ENCODE results near the gene ZSWIM6. TPM values are rescaled to one million over a fixed set of nuclear protein-coding genes. Genes with fewer than 3 reads are reported as not detected.

The ZSWIM6 gene
- total and polyA plus RNA-seq, 2 donors: 3.7 to 9.0 TPM

DNA sequence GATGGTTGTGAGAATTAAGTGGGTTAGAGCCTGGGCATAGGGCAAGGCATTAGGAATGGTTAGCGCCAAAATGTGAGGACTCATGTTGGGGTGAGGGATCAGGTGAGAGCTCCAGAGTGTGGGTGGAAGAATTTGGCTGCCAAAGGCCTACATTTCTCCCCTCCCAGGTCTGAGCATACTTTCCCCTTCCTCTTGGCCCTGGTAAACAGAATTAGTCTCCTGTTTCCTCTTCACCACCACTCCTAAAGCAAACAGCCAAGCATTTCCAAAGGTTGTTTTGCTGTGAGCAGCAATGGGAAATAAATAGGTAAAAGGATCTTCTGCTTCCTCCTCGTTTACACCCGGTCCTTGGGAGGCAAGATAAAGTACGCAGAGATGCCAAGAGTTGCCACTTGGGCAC lies 132.5 kb downstream of the ZSWIM6 start:
- Histone ChIP-seq H3K36me3 (ENCODE audit: control insufficient read depth in 2 of 2, insufficient read depth in 2 of 2, low read length in 1 of 2) (no peaks in the 10 kb centered on the region), H3K27ac (ENCODE audit: low read depth in 1 of 2, low read length in 1 of 2) (no peak overlapping the region), H3K4me3 (ENCODE audit: low read length in 2 of 2) (no peak overlapping the region), H3K27me3 (ENCODE audit: control insufficient read depth in 2 of 2, insufficient read depth in 1 of 2, low read length in 1 of 2) (no peaks in the 10 kb centered on the region), H3K9me3 (ENCODE audit: control insufficient read depth in 2 of 2, insufficient read depth in 1 of 2, low read length in 1 of 2) (no peaks in the 10 kb centered on the region), H3K4me1 (ENCODE audit: control insufficient read depth in 2 of 2, insufficient read depth in 2 of 2, low read length in 2 of 2) (no peaks in the 10 kb centered on the region)
- DNase-seq (ENCODE audit: low read depth in 6 of 9, low spot score in 9 of 9): no peak
- WGBS: 90% methylated on average over 4 of the region's 4 CpGs

GRCh38 chr5:61465066-61465465 lies 133.0 kb downstream of the ZSWIM6 start:
- Histone ChIP-seq H3K36me3 (ENCODE audit: control insufficient read depth in 2 of 2, insufficient read depth in 2 of 2, low read length in 1 of 2) (no peaks in the 10 kb centered on the region), H3K27me3 (ENCODE audit: control insufficient read depth in 2 of 2, insufficient read depth in 1 of 2, low read length in 1 of 2) (no peaks in the 10 kb centered on the region), H3K27ac (ENCODE audit: low read depth in 1 of 2, low read length in 1 of 2) (no peak overlapping the region), H3K4me3 (ENCODE audit: low read length in 2 of 2) (no peak overlapping the region), H3K9me3 (ENCODE audit: control insufficient read depth in 2 of 2, insufficient read depth in 1 of 2, low read length in 1 of 2) (no peaks in the 10 kb centered on the region), H3K4me1 (ENCODE audit: control insufficient read depth in 2 of 2, insufficient read depth in 2 of 2, low read length in 2 of 2) (no peaks in the 10 kb centered on the region)
- WGBS: 100% methylated on average over 1 of the region's 1 CpG
- DNase-seq (ENCODE audit: low read depth in 6 of 9, low spot score in 9 of 9): no peak

GRCh38 chr5:61465496-61465895 lies 133.4 kb downstream of the ZSWIM6 start:
- WGBS: 100% methylated on average over 1 of the region's 1 CpG
- Histone ChIP-seq H3K27ac (ENCODE audit: low read depth in 1 of 2, low read length in 1 of 2) (no peak overlapping the region), H3K27me3 (ENCODE audit: control insufficient read depth in 2 of 2, insufficient read depth in 1 of 2, low read length in 1 of 2) (no peaks in the 10 kb centered on the region), H3K9me3 (ENCODE audit: control insufficient read depth in 2 of 2, insufficient read depth in 1 of 2, low read length in 1 of 2) (no peaks in the 10 kb centered on the region), H3K36me3 (ENCODE audit: control insufficient read depth in 2 of 2, insufficient read depth in 2 of 2, low read length in 1 of 2) (no peaks in the 10 kb centered on the region), H3K4me1 (ENCODE audit: control insufficient read depth in 2 of 2, insufficient read depth in 2 of 2, low read length in 2 of 2) (no peaks in the 10 kb centered on the region), H3K4me3 (ENCODE audit: low read length in 2 of 2) (no peak overlapping the region)
- DNase-seq (ENCODE audit: low read depth in 6 of 9, low spot score in 9 of 9): no peak

GRCh38 chr5:61466017-61466416 lies 134.0 kb downstream of the ZSWIM6 start:
- H3K27me3 ChIP-seq (ENCODE audit: control insufficient read depth in 2 of 2, insufficient read depth in 1 of 2, low read length in 1 of 2): no peaks in the 10 kb centered on the region
- no peaks in the 10 kb centered on the region for H3K9me3 ChIP-seq (ENCODE audit: control insufficient read depth in 2 of 2, insufficient read depth in 1 of 2, low read length in 1 of 2)
- DNase-seq (ENCODE audit: low read depth in 6 of 9, low spot score in 9 of 9): no peak
- no peaks in the 10 kb centered on the region for H3K36me3 ChIP-seq (ENCODE audit: control insufficient read depth in 2 of 2, insufficient read depth in 2 of 2, low read length in 1 of 2)
- no peak overlapping the region for H3K4me3 ChIP-seq (ENCODE audit: low read length in 2 of 2)
- no peak overlapping the region for H3K27ac ChIP-seq (ENCODE audit: low read depth in 1 of 2, low read length in 1 of 2)
- 98% methylated on average over 1 of the region's 1 CpG for WGBS
- H3K4me1 ChIP-seq (ENCODE audit: control insufficient read depth in 2 of 2, insufficient read depth in 2 of 2, low read length in 2 of 2): no peaks in the 10 kb centered on the region

GRCh38 chr5:61467766-61468482 lies 135.9 kb downstream of the ZSWIM6 start:
- H3K27ac ChIP-seq (ENCODE audit: low read depth in 1 of 2, low read length in 1 of 2): no peak overlapping the region
- H3K36me3 ChIP-seq (ENCODE audit: control insufficient read depth in 2 of 2, insufficient read depth in 2 of 2, low read length in 1 of 2): no peaks in the 10 kb centered on the region
- 87% methylated on average over 2 of the region's 2 CpGs for WGBS
- no peaks in the 10 kb centered on the region for H3K27me3 ChIP-seq (ENCODE audit: control insufficient read depth in 2 of 2, insufficient read depth in 1 of 2, low read length in 1 of 2)
- no peaks in the 10 kb centered on the region for H3K9me3 ChIP-seq (ENCODE audit: control insufficient read depth in 2 of 2, insufficient read depth in 1 of 2, low read length in 1 of 2)
- H3K4me1 ChIP-seq (ENCODE audit: control insufficient read depth in 2 of 2, insufficient read depth in 2 of 2, low read length in 2 of 2): no peaks in the 10 kb centered on the region
- no peak overlapping the region for H3K4me3 ChIP-seq (ENCODE audit: low read length in 2 of 2)
- no peak for DNase-seq (ENCODE audit: low read depth in 6 of 9, low spot score in 9 of 9)

DNA sequence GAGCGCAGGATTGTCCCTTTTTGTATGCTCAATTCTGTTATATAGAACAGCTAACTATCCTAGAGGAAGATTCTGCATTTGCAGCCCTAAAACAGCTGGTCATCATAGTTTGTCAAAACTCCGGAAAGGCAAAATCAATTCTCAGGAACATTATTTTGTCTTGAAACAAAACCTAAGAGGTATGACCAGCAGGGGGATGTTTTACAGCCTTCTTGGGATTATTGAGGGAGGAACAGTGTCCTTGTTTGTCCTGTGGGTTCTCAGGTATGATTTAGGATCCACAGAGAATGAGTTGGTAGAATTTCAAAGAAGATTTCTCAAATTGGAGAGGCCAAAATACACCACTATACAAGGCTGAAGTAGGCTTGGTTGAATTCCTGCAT lies 136.4 kb downstream of the ZSWIM6 start:
- H3K27me3 ChIP-seq (ENCODE audit: control insufficient read depth in 2 of 2, insufficient read depth in 1 of 2, low read length in 1 of 2): no peaks in the 10 kb centered on the region
- H3K4me3 ChIP-seq (ENCODE audit: low read length in 2 of 2): no peak overlapping the region
- no peaks in the 10 kb centered on the region for H3K9me3 ChIP-seq (ENCODE audit: control insufficient read depth in 2 of 2, insufficient read depth in 1 of 2, low read length in 1 of 2)
- WGBS: 98% methylated on average over 2 of the region's 2 CpGs
- no peaks in the 10 kb centered on the region for H3K4me1 ChIP-seq (ENCODE audit: control insufficient read depth in 2 of 2, insufficient read depth in 2 of 2, low read length in 2 of 2)
- no peak overlapping the region for H3K27ac ChIP-seq (ENCODE audit: low read depth in 1 of 2, low read length in 1 of 2)
- no peaks in the 10 kb centered on the region for H3K36me3 ChIP-seq (ENCODE audit: control insufficient read depth in 2 of 2, insufficient read depth in 2 of 2, low read length in 1 of 2)
- DNase-seq (ENCODE audit: low read depth in 6 of 9, low spot score in 9 of 9): no peak

- no peaks in the 10 kb centered on the region for H3K36me3 ChIP-seq (ENCODE audit: control insufficient read depth in 2 of 2, insufficient read depth in 2 of 2, low read length in 1 of 2)
- no peaks in the 10 kb centered on the region for H3K27me3 ChIP-seq (ENCODE audit: control insufficient read depth in 2 of 2, insufficient read depth in 1 of 2, low read length in 1 of 2)
- 100% methylated on average over 1 of the region's 1 CpG for WGBS
- no peak overlapping the region for H3K4me3 ChIP-seq (ENCODE audit: low read length in 2 of 2)
- H3K4me1 ChIP-seq (ENCODE audit: control insufficient read depth in 2 of 2, insufficient read depth in 2 of 2, low read length in 2 of 2): no peaks in the 10 kb centered on the region
- no peak overlapping the region for H3K27ac ChIP-seq (ENCODE audit: low read depth in 1 of 2, low read length in 1 of 2)
- H3K9me3 ChIP-seq (ENCODE audit: control insufficient read depth in 2 of 2, insufficient read depth in 1 of 2, low read length in 1 of 2): no peaks in the 10 kb centered on the region
- no peak for DNase-seq (ENCODE audit: low read depth in 6 of 9, low spot score in 9 of 9)
Measured at GRCh38 chr5:61471352-61471751, 139.3 kb downstream of the ZSWIM6 start.

DNA sequence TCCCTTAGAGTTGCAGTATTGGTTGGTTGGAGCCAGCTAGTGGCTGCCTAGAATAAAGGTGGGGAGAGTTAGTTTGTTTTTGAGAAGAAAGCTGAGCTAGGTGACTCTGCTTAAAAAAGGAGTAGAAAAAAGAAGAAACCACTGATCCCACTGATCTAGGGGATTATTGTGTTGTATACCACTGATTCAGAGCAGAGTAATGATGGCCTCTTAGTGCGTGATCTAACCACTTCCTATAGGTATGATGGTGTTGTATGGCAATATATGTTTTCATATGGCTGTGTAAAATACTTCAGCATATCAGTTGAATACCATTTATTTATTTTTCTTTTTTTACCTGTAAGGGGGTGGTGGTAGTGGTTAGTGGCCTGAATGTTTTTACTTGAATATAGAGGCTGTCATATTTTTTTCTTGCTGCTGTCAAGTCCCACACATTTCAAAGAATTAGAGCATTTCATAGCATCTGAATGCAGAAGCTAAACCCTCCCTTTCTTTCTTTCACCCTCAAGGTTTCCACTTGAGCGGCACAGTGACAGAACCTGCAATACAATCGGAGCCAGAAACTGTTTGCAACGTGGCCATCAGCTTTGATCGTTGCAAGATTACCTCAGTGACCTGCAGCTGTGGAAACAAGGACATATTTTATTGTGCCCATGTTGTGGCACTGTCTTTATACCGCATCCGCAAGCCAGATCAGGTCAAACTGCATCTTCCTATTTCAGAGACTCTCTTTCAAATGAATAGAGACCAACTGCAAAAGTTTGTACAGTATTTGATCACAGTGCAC lies 140.3 kb downstream of the ZSWIM6 start:
- Histone ChIP-seq H3K36me3 (ENCODE audit: control insufficient read depth in 2 of 2, insufficient read depth in 2 of 2, low read length in 1 of 2) (no peaks in the 10 kb centered on the region), H3K9me3 (ENCODE audit: control insufficient read depth in 2 of 2, insufficient read depth in 1 of 2, low read length in 1 of 2) (no peaks in the 10 kb centered on the region), H3K4me1 (ENCODE audit: control insufficient read depth in 2 of 2, insufficient read depth in 2 of 2, low read length in 2 of 2) (no peaks in the 10 kb centered on the region), H3K4me3 (ENCODE audit: low read length in 2 of 2) (no peak overlapping the region), H3K27ac (ENCODE audit: low read depth in 1 of 2, low read length in 1 of 2) (no peak overlapping the region), H3K27me3 (ENCODE audit: control insufficient read depth in 2 of 2, insufficient read depth in 1 of 2, low read length in 1 of 2) (no peaks in the 10 kb centered on the region)
- 93% methylated on average over 7 of the region's 7 CpGs for WGBS
- DNase-seq (ENCODE audit: low read depth in 6 of 9, low spot score in 9 of 9): peak in 1 of 9 donors; percentile 6

- DNase-seq (ENCODE audit: low read depth in 6 of 9, low spot score in 9 of 9): no peak
- Histone ChIP-seq H3K27me3 (ENCODE audit: control insufficient read depth in 2 of 2, insufficient read depth in 1 of 2, low read length in 1 of 2) (no peaks in the 10 kb centered on the region), H3K9me3 (ENCODE audit: control insufficient read depth in 2 of 2, insufficient read depth in 1 of 2, low read length in 1 of 2) (no peaks in the 10 kb centered on the region), H3K4me1 (ENCODE audit: control insufficient read depth in 2 of 2, insufficient read depth in 2 of 2, low read length in 2 of 2) (no peaks in the 10 kb centered on the region), H3K4me3 (ENCODE audit: low read length in 2 of 2) (no peak overlapping the region), H3K27ac (ENCODE audit: low read depth in 1 of 2, low read length in 1 of 2) (no peak overlapping the region), H3K36me3 (ENCODE audit: control insufficient read depth in 2 of 2, insufficient read depth in 2 of 2, low read length in 1 of 2) (no peaks in the 10 kb centered on the region)
- WGBS: 93% methylated on average over 4 of the region's 4 CpGs
Measured at GRCh38 chr5:61474746-61475145, 142.7 kb downstream of the ZSWIM6 start.
